Progenitor cell of endocrine pancreas (in vitro differentiated cells): Measurements from ENCODE around the gene BIRC5. TPM values are rescaled to one million over a fixed set of nuclear protein-coding genes. Genes with fewer than 3 reads are reported as not detected.
A peak's percentile ranks its signal among the peaks of the same experiment; 100 is the strongest.
"Not testable (repeated sequence)": the region's sequence is repeated elsewhere in the genome, so short reads cannot be mapped to it uniquely, and the experiment has no call there.

Experiments
- DNase-seq: peaks from one replicate; pipeline ENCODE4 v3.0.0; 2021; ENCODE audit warnings: low spot score; ENCODE audit not compliant: unreplicated experiment
- H3K27ac Mint-ChIP-seq: 2 replicates; pipeline ENCODE4 v1.8.0; 2021; ENCODE audit warnings: mild to moderate bottlenecking, moderate library complexity, mixed read lengths
- H3K27me3 Mint-ChIP-seq: 2 replicates; pipeline ENCODE4 v1.8.0; 2021; ENCODE audit warnings: mixed read lengths
- H3K36me3 Mint-ChIP-seq: 2 replicates; pipeline ENCODE4 v1.8.0; 2022; ENCODE audit warnings: mixed read lengths; ENCODE audit not compliant: insufficient read depth
- H3K4me1 Mint-ChIP-seq: 2 replicates; pipeline ENCODE4 v1.8.0; 2021; ENCODE audit warnings: low read depth, mixed read lengths
- H3K4me3 Mint-ChIP-seq: 2 replicates; pipeline ENCODE4 v1.8.0; 2021; ENCODE audit warnings: low read depth, mild to moderate bottlenecking, moderate library complexity, mixed read lengths
- H3K9me3 Mint-ChIP-seq: 2 replicates; pipeline ENCODE4 v1.8.0; 2021; ENCODE audit warnings: low read depth, mixed read lengths
- total RNA-seq: library from RNA; stranded (reverse); gene quantifications from 2 replicates; pipeline ENCODE4 v1.2.1, GENCODE V29; 2021
- TF ChIP-seq, protein P1 (sequence below): fragments of 200-600 bp; sonication (generic); IDR thresholded peaks from one replicate; pipeline ENCODE4 v1.5.0; 2021; ENCODE audit warnings: antibody characterized with exemption, mild to moderate bottlenecking; ENCODE audit not compliant: unreplicated experiment

BIRC5 gene
- total RNA-seq, 1 donor from 2014 or later, result 30.0 TPM

DNA sequence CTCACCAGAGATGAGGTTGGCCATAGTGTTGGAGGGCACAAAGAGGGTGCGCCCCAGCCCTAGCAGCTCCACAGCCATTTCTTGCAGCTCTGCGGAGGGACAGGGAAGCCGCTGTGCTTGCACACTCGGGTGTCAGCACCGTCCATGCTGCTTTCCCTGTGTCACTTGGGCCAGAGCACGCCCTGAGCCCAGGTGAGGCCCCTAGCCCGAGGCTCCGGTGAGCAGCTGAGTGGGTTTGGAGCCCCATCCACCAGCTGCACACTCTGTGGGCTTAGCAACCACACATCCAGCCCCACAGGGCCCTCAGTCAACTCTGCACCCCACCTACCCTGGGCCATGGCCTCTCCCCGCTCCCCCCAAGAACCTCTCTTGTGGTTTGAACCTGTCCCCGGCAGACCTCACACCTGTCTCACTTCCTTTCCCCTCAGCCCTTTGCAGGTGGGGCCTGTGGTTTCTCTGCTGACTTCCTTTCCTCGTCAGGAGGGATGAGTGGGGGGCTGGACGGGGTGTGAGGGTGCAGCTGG is 38.1 kb downstream of the BIRC5 start:
- DNase-seq, result no peak
- TF ChIP-seq, protein P1, sequence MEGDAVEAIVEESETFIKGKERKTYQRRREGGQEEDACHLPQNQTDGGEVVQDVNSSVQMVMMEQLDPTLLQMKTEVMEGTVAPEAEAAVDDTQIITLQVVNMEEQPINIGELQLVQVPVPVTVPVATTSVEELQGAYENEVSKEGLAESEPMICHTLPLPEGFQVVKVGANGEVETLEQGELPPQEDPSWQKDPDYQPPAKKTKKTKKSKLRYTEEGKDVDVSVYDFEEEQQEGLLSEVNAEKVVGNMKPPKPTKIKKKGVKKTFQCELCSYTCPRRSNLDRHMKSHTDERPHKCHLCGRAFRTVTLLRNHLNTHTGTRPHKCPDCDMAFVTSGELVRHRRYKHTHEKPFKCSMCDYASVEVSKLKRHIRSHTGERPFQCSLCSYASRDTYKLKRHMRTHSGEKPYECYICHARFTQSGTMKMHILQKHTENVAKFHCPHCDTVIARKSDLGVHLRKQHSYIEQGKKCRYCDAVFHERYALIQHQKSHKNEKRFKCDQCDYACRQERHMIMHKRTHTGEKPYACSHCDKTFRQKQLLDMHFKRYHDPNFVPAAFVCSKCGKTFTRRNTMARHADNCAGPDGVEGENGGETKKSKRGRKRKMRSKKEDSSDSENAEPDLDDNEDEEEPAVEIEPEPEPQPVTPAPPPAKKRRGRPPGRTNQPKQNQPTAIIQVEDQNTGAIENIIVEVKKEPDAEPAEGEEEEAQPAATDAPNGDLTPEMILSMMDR, result no peak
- no peak overlapping the region for H3K27ac Mint-ChIP-seq
- no peaks in the 10 kb centered on the region for H3K9me3 Mint-ChIP-seq
- no peaks in the 10 kb centered on the region for H3K36me3 Mint-ChIP-seq
- H3K4me3 Mint-ChIP-seq, result no peak overlapping the region
- H3K27me3 Mint-ChIP-seq, result peaks cover 3% of the 10 kb centered on the region
- peaks cover 15% of the 10 kb centered on the region for H3K4me1 Mint-ChIP-seq

DNA sequence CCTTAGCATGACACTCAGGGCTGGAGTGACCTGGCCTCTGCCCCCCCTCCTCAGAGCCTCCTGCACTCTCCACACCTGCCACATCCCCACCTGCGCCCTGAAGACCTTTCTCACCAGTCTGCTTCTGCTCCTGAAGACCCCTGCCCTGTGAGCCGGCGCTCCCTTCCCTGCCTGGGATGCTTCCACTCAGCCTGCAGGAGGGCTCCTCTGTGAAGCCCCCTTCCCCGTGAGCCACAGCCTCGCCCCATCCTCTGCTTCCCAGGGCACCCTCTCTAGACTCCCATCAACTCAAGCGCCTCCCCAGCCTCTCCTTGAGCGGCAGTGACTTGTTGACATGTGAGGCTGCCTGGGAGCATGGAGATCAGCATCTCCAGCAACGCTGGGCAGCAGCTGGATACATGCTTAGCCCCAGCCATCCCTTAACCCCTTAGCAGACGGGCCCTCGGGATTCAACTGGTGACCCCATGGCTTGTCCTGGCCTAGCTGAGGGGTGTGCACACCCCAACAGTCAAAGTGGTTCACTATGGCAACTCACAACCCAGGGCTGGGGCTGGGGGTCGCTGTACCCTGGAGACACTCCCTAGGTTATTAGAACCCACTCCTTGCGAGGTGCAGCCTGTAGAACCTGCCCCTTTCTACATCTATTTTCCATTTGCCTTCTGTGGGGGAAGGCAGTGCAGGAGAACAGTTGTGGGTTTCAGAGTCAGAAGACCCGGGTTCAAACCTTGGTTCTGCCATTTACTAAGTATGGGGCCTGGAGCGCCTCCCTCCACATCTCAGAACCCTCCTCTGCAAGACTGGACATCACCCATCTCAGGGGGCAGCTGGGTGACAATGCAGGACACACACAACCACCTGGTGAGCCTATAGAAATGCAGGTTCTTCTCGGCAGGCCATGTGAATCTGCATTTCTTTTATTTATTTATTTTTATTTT is 38.9 kb downstream of the BIRC5 start:
- TF ChIP-seq, protein P1, result no peak
- peaks cover 22% of the 10 kb centered on the region for H3K4me1 Mint-ChIP-seq

DNA sequence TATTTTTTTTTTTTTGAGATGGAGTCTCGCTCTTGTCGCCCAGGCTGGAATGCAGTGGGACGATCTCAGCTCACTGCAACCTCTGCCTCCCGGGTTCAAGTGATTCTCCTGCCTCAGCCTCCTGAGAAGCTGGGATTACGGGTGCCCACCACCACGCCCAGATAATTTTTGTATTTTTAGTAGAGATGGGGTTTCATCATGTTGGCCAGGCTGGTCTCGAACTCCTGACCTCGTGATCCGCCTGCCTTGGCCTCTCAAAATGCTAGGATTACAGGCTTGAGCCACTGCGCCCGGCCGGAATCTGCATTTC is 39.5 kb downstream of the BIRC5 start:
- not testable (repeated sequence) for DNase-seq, H3K36me3 Mint-ChIP-seq, H3K9me3 Mint-ChIP-seq, H3K27me3 Mint-ChIP-seq
- H3K4me1 Mint-ChIP-seq, result peaks cover 25% of the 10 kb centered on the region
- H3K27ac Mint-ChIP-seq, result peak overlapping the region; percentile 83
- peak overlapping the region; percentile 70 for H3K4me3 Mint-ChIP-seq

More for the DNA sequence above, 38.9 kb downstream of the BIRC5 start:
- H3K36me3 Mint-ChIP-seq, result no peaks in the 10 kb centered on the region
- no peak for DNase-seq
- H3K27ac Mint-ChIP-seq, result no peak overlapping the region
- H3K9me3 Mint-ChIP-seq, result no peaks in the 10 kb centered on the region
- peak overlapping the region; percentile 63 for H3K4me3 Mint-ChIP-seq
- no peaks in the 10 kb centered on the region for H3K27me3 Mint-ChIP-seq

DNA sequence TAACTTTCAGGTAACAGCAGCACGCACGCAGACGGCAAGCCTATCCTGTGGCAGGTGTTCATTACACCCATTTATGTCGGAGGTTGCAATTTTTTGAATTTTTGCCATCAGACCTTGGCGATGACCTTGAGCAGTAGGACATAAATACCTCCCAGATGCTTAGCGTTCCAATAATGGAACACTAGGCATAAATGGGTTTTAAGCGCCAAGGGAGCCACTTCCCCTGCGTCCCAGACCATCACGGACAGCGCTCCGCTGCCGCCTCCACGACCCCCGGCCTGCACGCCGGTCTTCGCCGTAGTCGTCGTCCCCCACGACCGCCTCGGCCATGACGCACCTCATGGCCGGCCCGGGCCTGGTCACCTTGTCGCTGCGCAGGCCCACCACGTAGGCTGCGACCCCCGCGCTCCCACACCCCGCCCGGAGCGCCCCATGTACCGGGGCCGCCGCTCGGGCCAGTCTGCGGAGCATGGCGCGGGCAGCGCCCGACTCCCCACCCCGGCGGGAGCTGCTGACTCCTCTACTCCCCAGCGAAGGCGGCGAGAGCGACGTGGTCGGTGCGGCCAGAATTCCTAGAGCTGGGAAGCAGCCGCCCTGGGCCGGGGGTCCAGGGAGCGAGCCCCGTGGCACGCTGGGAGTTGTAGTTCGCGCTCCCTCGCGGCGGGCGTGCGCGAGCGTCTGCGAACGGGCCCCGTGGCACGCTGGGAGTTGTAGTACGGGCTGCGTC is 40.1 kb downstream of the BIRC5 start:
- TF ChIP-seq, protein P1, result no peak
- peaks cover 25% of the 10 kb centered on the region for H3K4me1 Mint-ChIP-seq
- peak; percentile 84 for DNase-seq
- peak overlapping the region; percentile 70 for H3K4me3 Mint-ChIP-seq
- peak overlapping the region; percentile 96 for H3K27ac Mint-ChIP-seq
- no peaks in the 10 kb centered on the region for H3K9me3 Mint-ChIP-seq
- no peaks in the 10 kb centered on the region for H3K27me3 Mint-ChIP-seq
- no peaks in the 10 kb centered on the region for H3K36me3 Mint-ChIP-seq

DNA sequence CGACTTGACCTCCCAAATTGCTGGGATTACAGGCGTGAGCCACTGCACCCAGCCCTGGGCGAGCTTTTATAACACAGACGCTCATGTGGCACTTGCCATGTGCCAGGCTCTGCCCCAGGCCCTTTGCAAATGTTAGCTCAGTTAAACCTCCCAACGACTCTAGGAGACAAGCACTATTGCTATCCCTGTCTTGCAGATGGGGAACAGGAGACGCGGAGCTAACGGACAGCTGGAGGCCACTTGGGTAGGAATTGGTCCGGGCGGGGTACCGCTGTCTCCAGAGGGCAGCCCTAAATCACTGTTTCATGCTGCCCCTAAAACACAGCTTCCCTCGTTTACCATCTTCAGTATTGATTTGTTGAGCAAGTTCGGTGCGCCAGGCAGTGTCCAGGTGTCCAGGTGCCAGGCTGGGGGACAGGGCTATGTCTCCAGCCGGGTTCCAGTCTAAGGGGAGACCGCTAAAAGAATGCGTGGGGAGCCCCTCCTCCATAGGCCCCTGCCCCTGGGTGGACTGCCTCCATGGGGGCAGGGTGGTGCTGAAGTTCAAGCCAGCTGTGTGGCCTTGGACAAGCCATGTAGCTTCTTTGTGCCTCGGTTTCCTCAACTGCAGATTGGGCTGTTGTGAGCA is 41.1 kb downstream of the BIRC5 start:
- H3K4me1 Mint-ChIP-seq, result peaks cover 25% of the 10 kb centered on the region

More for the DNA sequence above, 41.1 kb downstream of the BIRC5 start:
- TF ChIP-seq, protein P1, result no peak
- Mint-ChIP-seq H3K27me3 (no peaks in the 10 kb centered on the region), H3K36me3 (no peaks in the 10 kb centered on the region), H3K27ac (no peak overlapping the region), H3K9me3 (no peaks in the 10 kb centered on the region), H3K4me3 (no peak overlapping the region)
- DNase-seq, result no peak
